ENCODE data around the gene GMDS. TPM values are rescaled to one million over a fixed set of nuclear protein-coding genes. Genes with fewer than 3 reads are reported as not detected.

GMDS gene
- total RNA-seq, 1 donor from 2014 or later, result 7.2 TPM

- peaks cover 6% of the 10 kb centered on the region for H3K4me1 ChIP-seq
- intact Hi-C loops (cut with micrococcal nuclease), result no loop called here
Measured at GRCh38 chr6:2208468-2208867, 36.9 kb downstream of the GMDS start.

GRCh38 chr6:2205396-2205795, 40.0 kb downstream of the GMDS start:
- no peak overlapping the region for H3K4me3 ChIP-seq
- H3K9me3 ChIP-seq (replicated peaks), result no peaks in the 10 kb centered on the region
- intact Hi-C loops (cut with micrococcal nuclease), result no loop called here
- DNase-seq, result no peak
- no peaks in the 10 kb centered on the region for H3K36me3 ChIP-seq
- no peaks in the 10 kb centered on the region for H3K27me3 ChIP-seq (ENCODE audit: low read depth)
- H3K4me1 ChIP-seq, result peaks cover 15% of the 10 kb centered on the region
- TF ChIP-seq, protein P1, sequence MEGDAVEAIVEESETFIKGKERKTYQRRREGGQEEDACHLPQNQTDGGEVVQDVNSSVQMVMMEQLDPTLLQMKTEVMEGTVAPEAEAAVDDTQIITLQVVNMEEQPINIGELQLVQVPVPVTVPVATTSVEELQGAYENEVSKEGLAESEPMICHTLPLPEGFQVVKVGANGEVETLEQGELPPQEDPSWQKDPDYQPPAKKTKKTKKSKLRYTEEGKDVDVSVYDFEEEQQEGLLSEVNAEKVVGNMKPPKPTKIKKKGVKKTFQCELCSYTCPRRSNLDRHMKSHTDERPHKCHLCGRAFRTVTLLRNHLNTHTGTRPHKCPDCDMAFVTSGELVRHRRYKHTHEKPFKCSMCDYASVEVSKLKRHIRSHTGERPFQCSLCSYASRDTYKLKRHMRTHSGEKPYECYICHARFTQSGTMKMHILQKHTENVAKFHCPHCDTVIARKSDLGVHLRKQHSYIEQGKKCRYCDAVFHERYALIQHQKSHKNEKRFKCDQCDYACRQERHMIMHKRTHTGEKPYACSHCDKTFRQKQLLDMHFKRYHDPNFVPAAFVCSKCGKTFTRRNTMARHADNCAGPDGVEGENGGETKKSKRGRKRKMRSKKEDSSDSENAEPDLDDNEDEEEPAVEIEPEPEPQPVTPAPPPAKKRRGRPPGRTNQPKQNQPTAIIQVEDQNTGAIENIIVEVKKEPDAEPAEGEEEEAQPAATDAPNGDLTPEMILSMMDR (IDR thresholded peaks at IDR 0.05; ENCODE audit: borderline replicate concordance), result no peak
- no peak overlapping the region for H3K27ac ChIP-seq (replicated peaks)

More at GRCh38 chr6:2208468-2208867, 36.9 kb downstream of the GMDS start:
- Histone ChIP-seq H3K27ac (replicated peaks) (no peak overlapping the region), H3K4me3 (no peak overlapping the region), H3K9me3 (replicated peaks) (no peaks in the 10 kb centered on the region), H3K27me3 (ENCODE audit: low read depth) (no peaks in the 10 kb centered on the region), H3K36me3 (no peaks in the 10 kb centered on the region)
- TF ChIP-seq, protein P1 (IDR thresholded peaks at IDR 0.05; ENCODE audit: borderline replicate concordance), result no peak
- no peak for DNase-seq

DNA sequence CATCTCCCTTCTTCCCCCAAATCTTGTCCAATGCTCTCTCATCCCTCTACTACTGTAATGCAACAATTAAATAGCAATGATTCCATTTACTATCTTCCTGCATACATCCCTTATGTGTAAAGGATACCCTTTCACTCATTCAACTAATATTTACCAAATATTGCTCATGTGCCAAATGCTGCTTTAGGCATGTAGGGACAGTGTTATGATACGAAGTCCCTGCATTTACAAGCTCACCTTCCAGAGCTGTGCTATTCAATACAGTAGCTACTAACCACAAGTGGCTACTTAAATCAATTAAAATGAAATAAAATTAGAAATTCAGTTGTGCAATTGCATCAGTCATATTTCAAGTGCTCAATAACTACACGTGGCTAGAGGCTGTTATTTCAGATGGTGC, 41.1 kb downstream of the GMDS start:
- peaks cover 15% of the 10 kb centered on the region for H3K4me1 ChIP-seq
- H3K9me3 ChIP-seq (replicated peaks), result no peaks in the 10 kb centered on the region
- no peak overlapping the region for H3K4me3 ChIP-seq
- H3K27ac ChIP-seq (replicated peaks), result no peak overlapping the region
- no peaks in the 10 kb centered on the region for H3K27me3 ChIP-seq (ENCODE audit: low read depth)
- no peak for DNase-seq
- no peaks in the 10 kb centered on the region for H3K36me3 ChIP-seq
- TF ChIP-seq, protein P1 (IDR thresholded peaks at IDR 0.05; ENCODE audit: borderline replicate concordance), result no peak
- intact Hi-C loops (cut with micrococcal nuclease), result no loop called here

DNA sequence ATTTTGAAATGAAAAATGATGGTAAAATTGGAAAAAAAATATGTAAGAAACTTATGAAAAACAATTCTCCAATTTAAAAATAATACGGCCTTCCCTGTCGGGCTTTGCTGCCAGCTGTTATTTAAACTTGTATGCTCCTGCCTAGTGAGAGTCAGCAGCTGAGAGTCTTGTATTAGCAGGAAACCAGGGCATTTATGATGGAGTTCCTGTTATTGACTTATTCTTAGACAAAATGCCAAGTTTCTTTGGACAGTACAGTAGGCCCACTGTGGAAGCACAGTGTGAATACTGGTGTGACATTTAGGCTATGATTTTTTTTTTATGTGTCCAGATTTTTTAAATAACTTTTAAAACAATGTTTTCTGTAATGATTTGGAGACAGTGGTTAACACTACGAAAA, 42.1 kb downstream of the GMDS start:
- H3K9me3 ChIP-seq (replicated peaks), result no peaks in the 10 kb centered on the region
- TF ChIP-seq, protein P1 (IDR thresholded peaks at IDR 0.05; ENCODE audit: borderline replicate concordance), result no peak
- H3K27me3 ChIP-seq (ENCODE audit: low read depth), result no peaks in the 10 kb centered on the region
- H3K4me1 ChIP-seq, result peaks cover 15% of the 10 kb centered on the region
- intact Hi-C loops (cut with micrococcal nuclease), result no loop called here
- H3K27ac ChIP-seq (replicated peaks), result peak overlapping the region; percentile 59
- no peak overlapping the region for H3K4me3 ChIP-seq
- no peaks in the 10 kb centered on the region for H3K36me3 ChIP-seq
- no peak for DNase-seq

DNA sequence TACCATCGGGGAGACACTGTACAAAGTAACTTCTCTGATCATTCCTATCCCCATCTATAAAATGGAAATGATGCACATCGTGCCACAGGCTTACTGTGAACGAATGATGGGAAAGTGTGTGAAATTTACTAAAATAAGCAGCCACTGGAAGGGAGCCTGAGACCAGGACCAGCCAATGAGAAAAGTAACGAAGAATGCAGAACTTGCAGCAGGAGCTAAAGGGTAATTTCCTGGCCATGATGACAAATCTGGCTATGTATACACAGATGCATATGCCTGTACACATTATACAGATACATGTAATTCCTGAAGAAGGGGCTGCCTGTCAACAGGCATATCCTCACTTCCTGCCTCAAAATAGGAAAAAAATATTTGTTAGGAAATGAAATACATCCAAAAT, 47.4 kb downstream of the GMDS start:
- TF ChIP-seq, protein P1 (IDR thresholded peaks at IDR 0.05; ENCODE audit: borderline replicate concordance), result no peak
- no peak for DNase-seq
- peaks cover 8% of the 10 kb centered on the region for H3K4me1 ChIP-seq
- no peak overlapping the region for H3K4me3 ChIP-seq
- no peaks in the 10 kb centered on the region for H3K36me3 ChIP-seq
- no peaks in the 10 kb centered on the region for H3K9me3 ChIP-seq (replicated peaks)
- H3K27me3 ChIP-seq (ENCODE audit: low read depth), result no peaks in the 10 kb centered on the region
- intact Hi-C loops (cut with micrococcal nuclease), result loop anchor here (5.0 kb wide), 1 partner anchor 596 kb away; no protein-coding TSS in a partner anchor
- no peak overlapping the region for H3K27ac ChIP-seq (replicated peaks)

Data from left ventricle myocardium inferior (tissue), 1 donor.